Measurements from ENCODE around the gene IQCM. TPM values are rescaled to one million over a fixed set of nuclear protein-coding genes. Genes with fewer than 3 reads are reported as not detected.

IQCM gene
- polyA plus RNA-seq, 1 of the 3 experiments (the other 2 are of a cell fraction), result not detected

DNA sequence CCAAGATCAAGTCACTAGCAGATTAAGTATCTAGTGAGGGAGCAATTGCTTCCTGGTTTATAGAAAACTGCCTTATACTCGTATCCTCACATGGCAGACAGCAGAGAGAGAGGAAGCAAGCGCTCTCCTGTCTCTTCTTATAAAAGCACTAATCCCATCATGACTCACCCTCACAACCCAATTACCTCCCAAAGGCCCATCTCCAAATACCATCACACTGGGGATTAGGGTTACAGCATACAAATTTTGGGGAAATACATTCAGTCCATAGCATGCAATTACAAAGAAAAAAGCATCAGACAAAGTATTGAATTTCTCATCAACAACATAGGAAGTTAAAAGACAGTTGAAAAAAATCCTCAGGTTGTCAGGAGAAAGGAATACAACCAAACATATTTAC is 292.6 kb downstream of the IQCM start:
- H3K4me1 ChIP-seq (ENCODE audit: control insufficient read depth in 1 of 2, insufficient read depth in 2 of 2, low read depth in 1 of 2, low read length in 1 of 2), result no peaks in the 10 kb centered on the region
- WGBS (ENCODE audit: low lambda C conversion rate), result 5% methylated on average over 2 of the region's 2 CpGs
- H3K9me3 ChIP-seq, result no peaks in the 10 kb centered on the region
- no peaks in the 10 kb centered on the region for H3K27me3 ChIP-seq (ENCODE audit: insufficient read depth)
- POLR2A ChIA-PET, result no interaction called here
- no peaks in the 10 kb centered on the region for H3K79me2 ChIP-seq (ENCODE audit: insufficient read depth)
- H4K20me1 ChIP-seq (ENCODE audit: insufficient read depth), result no peaks in the 10 kb centered on the region
- no peak for TF ChIP-seq CHD2 (IDR thresholded peaks at IDR 0.05; ENCODE audit: low read length, partially characterized antibody)
- TF ChIP-seq, protein P1, sequence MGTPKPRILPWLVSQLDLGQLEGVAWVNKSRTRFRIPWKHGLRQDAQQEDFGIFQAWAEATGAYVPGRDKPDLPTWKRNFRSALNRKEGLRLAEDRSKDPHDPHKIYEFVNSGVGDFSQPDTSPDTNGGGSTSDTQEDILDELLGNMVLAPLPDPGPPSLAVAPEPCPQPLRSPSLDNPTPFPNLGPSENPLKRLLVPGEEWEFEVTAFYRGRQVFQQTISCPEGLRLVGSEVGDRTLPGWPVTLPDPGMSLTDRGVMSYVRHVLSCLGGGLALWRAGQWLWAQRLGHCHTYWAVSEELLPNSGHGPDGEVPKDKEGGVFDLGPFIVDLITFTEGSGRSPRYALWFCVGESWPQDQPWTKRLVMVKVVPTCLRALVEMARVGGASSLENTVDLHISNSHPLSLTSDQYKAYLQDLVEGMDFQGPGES (IDR thresholded peaks at IDR 0.05; ENCODE audit: low read depth, low read length), result no peak
- TF ChIP-seq, protein P2, sequence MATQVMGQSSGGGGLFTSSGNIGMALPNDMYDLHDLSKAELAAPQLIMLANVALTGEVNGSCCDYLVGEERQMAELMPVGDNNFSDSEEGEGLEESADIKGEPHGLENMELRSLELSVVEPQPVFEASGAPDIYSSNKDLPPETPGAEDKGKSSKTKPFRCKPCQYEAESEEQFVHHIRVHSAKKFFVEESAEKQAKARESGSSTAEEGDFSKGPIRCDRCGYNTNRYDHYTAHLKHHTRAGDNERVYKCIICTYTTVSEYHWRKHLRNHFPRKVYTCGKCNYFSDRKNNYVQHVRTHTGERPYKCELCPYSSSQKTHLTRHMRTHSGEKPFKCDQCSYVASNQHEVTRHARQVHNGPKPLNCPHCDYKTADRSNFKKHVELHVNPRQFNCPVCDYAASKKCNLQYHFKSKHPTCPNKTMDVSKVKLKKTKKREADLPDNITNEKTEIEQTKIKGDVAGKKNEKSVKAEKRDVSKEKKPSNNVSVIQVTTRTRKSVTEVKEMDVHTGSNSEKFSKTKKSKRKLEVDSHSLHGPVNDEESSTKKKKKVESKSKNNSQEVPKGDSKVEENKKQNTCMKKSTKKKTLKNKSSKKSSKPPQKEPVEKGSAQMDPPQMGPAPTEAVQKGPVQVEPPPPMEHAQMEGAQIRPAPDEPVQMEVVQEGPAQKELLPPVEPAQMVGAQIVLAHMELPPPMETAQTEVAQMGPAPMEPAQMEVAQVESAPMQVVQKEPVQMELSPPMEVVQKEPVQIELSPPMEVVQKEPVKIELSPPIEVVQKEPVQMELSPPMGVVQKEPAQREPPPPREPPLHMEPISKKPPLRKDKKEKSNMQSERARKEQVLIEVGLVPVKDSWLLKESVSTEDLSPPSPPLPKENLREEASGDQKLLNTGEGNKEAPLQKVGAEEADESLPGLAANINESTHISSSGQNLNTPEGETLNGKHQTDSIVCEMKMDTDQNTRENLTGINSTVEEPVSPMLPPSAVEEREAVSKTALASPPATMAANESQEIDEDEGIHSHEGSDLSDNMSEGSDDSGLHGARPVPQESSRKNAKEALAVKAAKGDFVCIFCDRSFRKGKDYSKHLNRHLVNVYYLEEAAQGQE (IDR thresholded peaks at IDR 0.05; ENCODE audit: low read depth, low read length), result no peak
- no peak for TF ChIP-seq FOXJ3 (CRISPR knock-in tag; IDR thresholded peaks at IDR 0.05)
- no peak for TF ChIP-seq FOSL2 (IDR thresholded peaks at IDR 0.05; ENCODE audit: borderline replicate concordance, low read depth)
- no peak for TF ChIP-seq MXI1 (IDR thresholded peaks at IDR 0.05; ENCODE audit: low read depth, low read length)
- TF ChIP-seq EP300 (IDR thresholded peaks at IDR 0.05; ENCODE audit: borderline replicate concordance in 1 of 2, low read depth in 1 of 2, low read length in 1 of 2), result no peak
- no peak for TF ChIP-seq MEF2A (IDR thresholded peaks at IDR 0.05; ENCODE audit: borderline replicate concordance, low read depth)
- TF ChIP-seq, protein P3, sequence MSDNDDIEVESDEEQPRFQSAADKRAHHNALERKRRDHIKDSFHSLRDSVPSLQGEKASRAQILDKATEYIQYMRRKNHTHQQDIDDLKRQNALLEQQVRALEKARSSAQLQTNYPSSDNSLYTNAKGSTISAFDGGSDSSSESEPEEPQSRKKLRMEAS (IDR thresholded peaks at IDR 0.05; ENCODE audit: low read depth), result no peak
- no peak for TF ChIP-seq RAD21 (IDR thresholded peaks at IDR 0.05; ENCODE audit: low read length)
- TF ChIP-seq POLR2AphosphoS5 (IDR thresholded peaks at IDR 0.05; ENCODE audit: low read depth, low read length), result no peak
- TF ChIP-seq RXRA (IDR thresholded peaks at IDR 0.05; ENCODE audit: borderline replicate concordance, low read depth), result no peak
- TF ChIP-seq, protein P4, sequence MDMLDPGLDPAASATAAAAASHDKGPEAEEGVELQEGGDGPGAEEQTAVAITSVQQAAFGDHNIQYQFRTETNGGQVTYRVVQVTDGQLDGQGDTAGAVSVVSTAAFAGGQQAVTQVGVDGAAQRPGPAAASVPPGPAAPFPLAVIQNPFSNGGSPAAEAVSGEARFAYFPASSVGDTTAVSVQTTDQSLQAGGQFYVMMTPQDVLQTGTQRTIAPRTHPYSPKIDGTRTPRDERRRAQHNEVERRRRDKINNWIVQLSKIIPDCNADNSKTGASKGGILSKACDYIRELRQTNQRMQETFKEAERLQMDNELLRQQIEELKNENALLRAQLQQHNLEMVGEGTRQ (IDR thresholded peaks at IDR 0.05; ENCODE audit: borderline replicate concordance, low read depth, low read length), result no peak
- TF ChIP-seq SMC3 (IDR thresholded peaks at IDR 0.05; ENCODE audit: low read depth, low read length), result no peak
- TF ChIP-seq, protein P5, sequence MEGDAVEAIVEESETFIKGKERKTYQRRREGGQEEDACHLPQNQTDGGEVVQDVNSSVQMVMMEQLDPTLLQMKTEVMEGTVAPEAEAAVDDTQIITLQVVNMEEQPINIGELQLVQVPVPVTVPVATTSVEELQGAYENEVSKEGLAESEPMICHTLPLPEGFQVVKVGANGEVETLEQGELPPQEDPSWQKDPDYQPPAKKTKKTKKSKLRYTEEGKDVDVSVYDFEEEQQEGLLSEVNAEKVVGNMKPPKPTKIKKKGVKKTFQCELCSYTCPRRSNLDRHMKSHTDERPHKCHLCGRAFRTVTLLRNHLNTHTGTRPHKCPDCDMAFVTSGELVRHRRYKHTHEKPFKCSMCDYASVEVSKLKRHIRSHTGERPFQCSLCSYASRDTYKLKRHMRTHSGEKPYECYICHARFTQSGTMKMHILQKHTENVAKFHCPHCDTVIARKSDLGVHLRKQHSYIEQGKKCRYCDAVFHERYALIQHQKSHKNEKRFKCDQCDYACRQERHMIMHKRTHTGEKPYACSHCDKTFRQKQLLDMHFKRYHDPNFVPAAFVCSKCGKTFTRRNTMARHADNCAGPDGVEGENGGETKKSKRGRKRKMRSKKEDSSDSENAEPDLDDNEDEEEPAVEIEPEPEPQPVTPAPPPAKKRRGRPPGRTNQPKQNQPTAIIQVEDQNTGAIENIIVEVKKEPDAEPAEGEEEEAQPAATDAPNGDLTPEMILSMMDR (IDR thresholded peaks at IDR 0.05), result no peak
- no peaks in the 10 kb centered on the region for H3K9me2 ChIP-seq
- H3K36me3 ChIP-seq (replicated peaks in 1 of 2; ENCODE audit: control insufficient read depth in 1 of 2, insufficient read depth in 2 of 2, low read length in 1 of 2), result no peaks in the 10 kb centered on the region
- H3K27ac ChIP-seq (ENCODE audit: low read depth in 2 of 2, low read length in 1 of 2), result no peak overlapping the region
- CTCF ChIA-PET, result no interaction called here
- H3K4me2 ChIP-seq, result no peak overlapping the region
- DNase-seq, result no peak
- H3K9ac ChIP-seq, result no peak overlapping the region
- no peak overlapping the region for H3K4me3 ChIP-seq (ENCODE audit: low read depth in 2 of 2, low read length in 1 of 2)
- H3F3A ChIP-seq (replicated peaks; ENCODE audit: insufficient read depth), result no peaks in the 10 kb centered on the region
- no peak overlapping the region for H2AFZ ChIP-seq (ENCODE audit: low read depth)

Data from SK-N-SH (cell line).